Fibroblast of villous mesenchyme (primary cell): ENCODE results near the gene KRT12. TPM values are rescaled to one million over a fixed set of nuclear protein-coding genes. Genes with fewer than 3 reads are reported as not detected.
A peak's percentile ranks its signal among the peaks of the same experiment; 100 is the strongest.

Experiments
- DNase-seq: peaks from one replicate; pipeline ENCODE4 v3.0.0-alpha.2; 2010; ENCODE audit warnings: low read depth
- H3K4me3 ChIP-seq: 2 replicates; pipeline ENCODE4 v1.5.1; 2011; ENCODE audit warnings: low read depth, mild to moderate bottlenecking, low read length
- total RNA-seq: library from RNA; depleted of rRNA; stranded (reverse); fragments of >200 nt; gene quantifications from 2 replicates; pipeline ENCODE4 v1.2.3, GENCODE V29; 2012
- TF ChIP-seq, protein P1 (sequence below): IDR thresholded peaks from 2 replicates; pipeline ENCODE4 v1.5.1; 2012; ENCODE audit warnings: low read depth, mild to moderate bottlenecking, low read length; ENCODE audit not compliant: insufficient read depth

KRT12 gene
- total RNA-seq, 1 donor = not detected

GRCh38 chr17:40884708-40885512 is 17.9 kb upstream of the KRT12 start, which contains the start of gene KRT20:
TSS of gene KRT20 (minus strand) at chr17:40885242. CDS start at chr17:40885185, 57 bp downstream.
- DNase-seq = no peak
- TF ChIP-seq, protein P1, sequence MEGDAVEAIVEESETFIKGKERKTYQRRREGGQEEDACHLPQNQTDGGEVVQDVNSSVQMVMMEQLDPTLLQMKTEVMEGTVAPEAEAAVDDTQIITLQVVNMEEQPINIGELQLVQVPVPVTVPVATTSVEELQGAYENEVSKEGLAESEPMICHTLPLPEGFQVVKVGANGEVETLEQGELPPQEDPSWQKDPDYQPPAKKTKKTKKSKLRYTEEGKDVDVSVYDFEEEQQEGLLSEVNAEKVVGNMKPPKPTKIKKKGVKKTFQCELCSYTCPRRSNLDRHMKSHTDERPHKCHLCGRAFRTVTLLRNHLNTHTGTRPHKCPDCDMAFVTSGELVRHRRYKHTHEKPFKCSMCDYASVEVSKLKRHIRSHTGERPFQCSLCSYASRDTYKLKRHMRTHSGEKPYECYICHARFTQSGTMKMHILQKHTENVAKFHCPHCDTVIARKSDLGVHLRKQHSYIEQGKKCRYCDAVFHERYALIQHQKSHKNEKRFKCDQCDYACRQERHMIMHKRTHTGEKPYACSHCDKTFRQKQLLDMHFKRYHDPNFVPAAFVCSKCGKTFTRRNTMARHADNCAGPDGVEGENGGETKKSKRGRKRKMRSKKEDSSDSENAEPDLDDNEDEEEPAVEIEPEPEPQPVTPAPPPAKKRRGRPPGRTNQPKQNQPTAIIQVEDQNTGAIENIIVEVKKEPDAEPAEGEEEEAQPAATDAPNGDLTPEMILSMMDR = peak; percentile 17
- H3K4me3 ChIP-seq = no peak within 1 kb of the TSS

- TF ChIP-seq, protein P1 = no peak
- no peak overlapping the region for H3K4me3 ChIP-seq
- no peak for DNase-seq
These were observed 16.8 kb upstream of the KRT12 start for GRCh38 chr17:40883626-40884334.

DNA sequence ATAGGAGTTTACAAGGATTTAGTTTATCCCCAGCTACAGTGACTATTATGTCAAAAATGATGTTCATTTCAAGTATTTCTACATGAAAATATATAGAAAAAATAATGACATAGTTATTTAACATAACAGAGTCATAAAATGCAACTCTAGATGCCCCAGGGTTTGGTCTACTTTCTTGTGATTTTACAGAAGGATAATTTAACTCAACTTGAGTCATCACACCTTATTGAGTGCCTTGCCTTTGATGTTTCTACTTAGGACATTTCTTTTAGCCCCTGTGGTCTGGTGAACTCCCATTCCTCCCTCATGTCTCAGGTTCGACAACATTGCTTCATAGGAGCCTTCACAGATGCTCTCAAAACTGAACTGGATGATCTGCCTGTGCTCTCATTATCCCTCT is 16.0 kb upstream of the KRT12 start:
- TF ChIP-seq, protein P1 = no peak
- DNase-seq = no peak
- H3K4me3 ChIP-seq = no peak overlapping the region

- no peak for DNase-seq
- no peak overlapping the region for H3K4me3 ChIP-seq
- TF ChIP-seq, protein P1 = no peak
These were observed 12.0 kb upstream of the KRT12 start for GRCh38 chr17:40879026-40879425.

DNA sequence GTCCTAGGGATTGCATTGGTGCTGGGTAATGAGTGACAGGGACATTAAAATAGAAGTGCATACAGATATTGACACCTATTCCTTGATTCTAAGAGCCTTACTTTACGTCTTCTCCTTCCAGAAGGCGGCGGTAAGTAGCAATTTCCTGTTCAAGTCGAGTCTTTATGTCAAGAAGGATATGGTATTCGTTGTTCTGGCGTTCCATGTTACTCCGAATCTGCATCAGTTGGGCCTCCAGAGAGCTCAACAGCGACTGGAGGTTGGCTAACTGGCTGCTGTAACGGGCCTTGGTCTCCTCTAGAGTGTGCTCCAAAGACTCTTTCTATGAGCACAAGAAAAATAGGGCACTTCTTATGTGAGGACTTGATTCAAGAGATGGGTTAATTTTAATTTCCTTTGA is 11.0 kb upstream of the KRT12 start:
- no peak overlapping the region for H3K4me3 ChIP-seq
- no peak for DNase-seq
- TF ChIP-seq, protein P1 = no peak

GRCh38 chr17:40873801-40874200 is 6.8 kb upstream of the KRT12 start:
- DNase-seq = no peak
- TF ChIP-seq, protein P1 = no peak
- H3K4me3 ChIP-seq = no peak overlapping the region
